GM21526 (cell line): ENCODE data around the gene ASGR1.
"Not testable (repeated sequence)": the region's sequence is repeated elsewhere in the genome, so short reads cannot be mapped to it uniquely, and the experiment has no call there.

Source experiments
- ATAC-seq: cut with Tn5 transposase; IDR thresholded peaks from one replicate; pipeline ENCODE4 v1.9.1; 2021; ENCODE audit warnings: moderate library complexity; ENCODE audit not compliant: unreplicated experiment, low FRiP score

ASGR1 gene

DNA sequence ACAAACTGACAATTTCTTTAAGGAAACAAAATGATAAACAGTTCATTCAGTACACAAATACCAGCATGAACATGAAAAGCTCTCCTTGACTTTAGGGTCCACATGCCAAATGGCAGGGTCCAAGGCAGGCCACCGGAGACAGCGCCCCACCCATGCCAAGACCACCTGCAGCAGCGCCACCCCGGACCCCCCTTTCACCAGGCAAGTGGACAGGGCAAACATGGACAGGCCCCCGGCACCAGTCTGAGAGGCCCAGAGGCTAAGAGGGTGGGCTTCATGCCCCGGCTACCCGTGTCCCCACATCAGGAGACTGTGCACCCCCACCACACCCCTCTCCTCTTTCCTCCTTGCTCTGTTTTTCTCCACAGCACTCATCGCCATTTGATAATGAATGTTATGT, 49.9 kb downstream of the ASGR1 start:
- no peak for ATAC-seq

- ATAC-seq, result no peak
Measured at GRCh38 chr17:7128160-7128559, 51.0 kb downstream of the ASGR1 start.

GRCh38 chr17:7127501-7127900, 51.7 kb downstream of the ASGR1 start:
- not testable (repeated sequence) for ATAC-seq

DNA sequence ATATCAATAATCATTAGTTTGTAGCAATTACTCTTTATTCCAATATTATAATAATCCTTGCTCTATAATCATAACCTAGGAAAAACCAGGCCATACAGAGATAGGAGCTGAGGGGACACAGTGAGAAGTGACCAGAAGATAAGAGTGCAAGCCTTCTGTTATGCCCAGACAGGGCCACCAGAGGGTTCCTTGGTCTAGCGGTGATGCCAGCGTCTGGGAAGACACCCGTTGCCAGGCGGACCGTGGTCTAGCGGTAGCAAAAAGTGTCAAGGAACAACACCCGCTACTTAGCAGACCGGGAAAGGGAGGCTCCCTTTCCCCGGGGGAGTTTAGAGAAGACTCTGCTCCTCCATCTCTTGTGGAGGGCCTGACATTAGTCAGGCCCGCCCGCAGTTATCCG, 52.8 kb downstream of the ASGR1 start:
- not testable (repeated sequence) for ATAC-seq

DNA sequence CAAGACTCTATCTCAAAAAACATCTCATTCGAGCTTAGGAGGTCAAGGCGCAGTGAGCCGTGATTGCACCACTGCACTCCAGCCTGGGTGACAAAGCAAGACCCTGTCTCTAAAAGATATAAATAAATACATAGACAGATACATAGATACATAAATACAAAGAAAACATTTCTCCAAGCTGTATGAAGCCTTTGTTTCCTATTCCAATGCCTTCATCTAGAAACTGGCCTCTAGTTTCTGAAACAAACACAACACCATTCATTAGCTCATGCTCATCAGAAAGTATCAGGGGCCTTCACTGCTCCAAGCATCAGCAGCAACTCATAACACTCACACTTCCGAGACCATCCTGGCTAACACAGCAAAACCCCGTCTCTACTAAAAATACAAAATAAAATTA, 54.2 kb downstream of the ASGR1 start:
- no peak for ATAC-seq

DNA sequence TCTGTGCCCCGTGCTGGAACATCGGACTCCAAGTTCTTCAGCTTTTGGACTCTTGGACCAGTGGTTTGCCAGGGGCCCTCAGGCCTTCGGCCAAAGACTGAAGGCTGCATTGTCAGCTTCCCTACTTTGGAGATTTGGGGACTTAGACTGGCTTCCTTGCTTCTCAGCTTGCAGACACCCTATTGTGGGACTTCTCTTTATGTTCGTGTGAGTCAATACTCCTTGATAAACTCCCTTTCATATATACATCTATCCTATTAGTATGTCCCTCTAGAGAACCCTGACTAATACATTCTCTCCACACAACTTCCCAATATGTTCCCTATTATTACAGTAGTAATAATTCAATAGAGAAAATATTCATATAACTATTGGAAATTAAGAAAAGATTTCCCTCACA, 55.3 kb downstream of the ASGR1 start:
- ATAC-seq, result no peak
